ACC112 (cell line): Measurements from ENCODE around the gene TNS1.
A peak's percentile ranks its signal among the peaks of the same experiment; 100 is the strongest.

Experiments
- H2AFZ ChIP-seq: fragments of 200-600 bp; sonication (generic); one replicate; pipeline ENCODE4 v1.6.0; 2017; ENCODE audit warnings: antibody characterized with exemption, low read length; ENCODE audit not compliant: unreplicated experiment
- H3K27ac ChIP-seq: fragments of 200-600 bp; sonication (generic); 2 replicates; pipeline ENCODE4 v1.5.1; 2014; ENCODE audit warnings: low read depth, mild to moderate bottlenecking, antibody characterized with exemption, low read length, moderate library complexity
- H3K27me3 ChIP-seq: fragments of 200-600 bp; sonication (generic); 2 replicates; pipeline ENCODE4 v1.6.1; 2014; ENCODE audit warnings: mild to moderate bottlenecking, antibody characterized with exemption, low read length, moderate library complexity, mixed read lengths; ENCODE audit not compliant: insufficient read depth
- H3K36me3 ChIP-seq: fragments of 200-600 bp; sonication (generic); 2 replicates; pipeline ENCODE4 v1.6.1; 2016; ENCODE audit warnings: mild to moderate bottlenecking, antibody characterized with exemption, low read length, moderate library complexity, mixed read lengths; ENCODE audit not compliant: insufficient read depth
- H3K4me1 ChIP-seq: fragments of 200-600 bp; sonication (generic); one replicate; pipeline ENCODE4 v1.6.1; 2016; ENCODE audit warnings: low read length, mixed read lengths; ENCODE audit not compliant: insufficient read depth, unreplicated experiment, control insufficient read depth
- H3K4me3 ChIP-seq: fragments of 200-600 bp; sonication (generic); 2 replicates; pipeline ENCODE4 v1.5.1; 2014; ENCODE audit warnings: mild to moderate bottlenecking, low read depth, low read length
- H3K79me2 ChIP-seq: fragments of 200-600 bp; sonication (generic); one replicate; pipeline ENCODE4 v1.6.0; 2016; ENCODE audit warnings: low read length; ENCODE audit not compliant: control insufficient read depth, unreplicated experiment, insufficient read depth

TNS1 gene

GRCh38 chr2:217941339-217941738 lies 61.5 kb downstream of the TNS1 start:
- Histone ChIP-seq H3K4me3 (peak overlapping the region; percentile 84), H3K79me2 (peaks cover 73% of the 10 kb centered on the region), H3K27ac (no peak overlapping the region), H3K27me3 (no peaks in the 10 kb centered on the region), H2AFZ (no peak overlapping the region), H3K36me3 (no peaks in the 10 kb centered on the region), H3K4me1 (peaks cover 61% of the 10 kb centered on the region)

DNA sequence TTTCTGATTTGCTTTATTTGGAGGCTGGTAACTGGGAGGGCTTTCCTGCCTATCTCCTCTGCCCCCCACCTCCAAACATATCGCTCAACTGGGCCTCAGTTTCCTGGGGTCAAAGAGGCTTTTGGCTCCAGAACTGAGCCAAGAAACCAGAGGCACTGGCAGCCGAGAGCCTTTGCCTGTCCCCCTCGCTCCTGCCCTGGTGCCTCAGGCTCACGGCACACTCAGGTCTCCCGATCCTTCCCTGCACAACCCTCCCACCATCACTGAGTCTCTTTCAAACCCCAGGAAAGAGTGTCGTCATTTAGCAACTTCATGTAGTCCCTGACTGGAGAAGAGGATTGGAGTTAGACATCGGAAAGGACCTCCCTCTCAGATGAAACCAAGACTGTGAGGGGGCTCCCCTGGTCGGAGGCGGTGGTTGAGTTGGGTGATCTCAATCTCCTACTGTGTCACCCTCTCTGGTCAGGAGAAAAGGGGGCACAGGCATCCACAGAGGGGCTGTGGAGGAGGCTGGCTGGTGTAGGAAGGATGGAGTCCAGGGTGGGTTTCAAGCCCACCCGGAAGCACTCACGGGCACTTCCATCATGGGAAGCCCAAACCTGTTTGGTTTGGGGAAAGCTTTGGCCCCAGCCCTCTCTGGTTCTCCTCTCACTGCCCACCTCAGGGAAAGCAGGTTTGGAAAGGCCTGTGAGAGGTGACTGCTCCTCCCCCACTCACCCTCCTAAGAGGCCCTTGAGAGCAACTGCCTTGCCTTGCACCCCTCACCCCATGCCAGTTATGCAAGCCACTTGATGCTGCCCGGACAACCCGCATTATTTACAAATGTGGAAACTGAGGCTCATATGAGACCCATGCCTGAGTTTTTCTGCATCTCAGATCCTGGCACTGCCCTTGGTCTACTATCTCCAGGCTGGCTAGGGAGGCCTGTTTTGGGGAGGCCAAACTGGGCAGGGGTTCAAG lies 62.3 kb downstream of the TNS1 start:
- Histone ChIP-seq H2AFZ (no peak overlapping the region), H3K27me3 (no peaks in the 10 kb centered on the region), H3K4me3 (peak overlapping the region; percentile 84; the same call in 1 of the 2 replicates), H3K79me2 (peaks cover 78% of the 10 kb centered on the region), H3K27ac (no peak overlapping the region), H3K36me3 (no peaks in the 10 kb centered on the region), H3K4me1 (peaks cover 69% of the 10 kb centered on the region)

GRCh38 chr2:217939629-217940245 lies 63.1 kb downstream of the TNS1 start:
- Histone ChIP-seq H3K36me3 (no peaks in the 10 kb centered on the region), H2AFZ (no peak overlapping the region), H3K27me3 (no peaks in the 10 kb centered on the region), H3K27ac (no peak overlapping the region), H3K79me2 (peaks cover 78% of the 10 kb centered on the region), H3K4me1 (peaks cover 77% of the 10 kb centered on the region), H3K4me3 (no peak overlapping the region)

DNA sequence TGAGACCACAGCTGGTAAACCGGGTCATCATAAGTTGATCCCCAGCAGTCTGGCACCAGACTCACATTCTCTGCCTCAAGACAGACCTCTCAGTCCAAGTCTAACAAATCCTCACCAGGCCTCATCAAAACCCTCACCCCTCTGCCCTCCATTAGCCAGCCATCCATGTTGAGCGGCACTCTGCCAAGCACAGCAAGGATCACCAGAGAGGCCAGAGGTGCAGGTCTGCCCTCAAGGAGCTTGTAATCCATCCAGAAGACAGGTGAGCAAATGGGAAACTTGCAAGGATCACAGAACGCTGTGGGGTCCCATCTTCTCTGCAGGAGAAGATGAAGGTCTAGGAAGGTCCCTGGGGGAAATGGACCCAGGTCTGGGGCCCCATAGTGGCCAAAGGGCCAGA lies 63.6 kb downstream of the TNS1 start:
- peaks cover 78% of the 10 kb centered on the region for H3K79me2 ChIP-seq
- H3K4me1 ChIP-seq = peaks cover 79% of the 10 kb centered on the region
- no peaks in the 10 kb centered on the region for H3K36me3 ChIP-seq

GRCh38 chr2:217938036-217938435 lies 64.8 kb downstream of the TNS1 start:
- no peaks in the 10 kb centered on the region for H3K36me3 ChIP-seq
- H2AFZ ChIP-seq = no peak overlapping the region
- H3K27me3 ChIP-seq = no peaks in the 10 kb centered on the region
- H3K4me3 ChIP-seq = no peak overlapping the region
- H3K4me1 ChIP-seq = peaks cover 80% of the 10 kb centered on the region
- peak overlapping the region; percentile 84 for H3K27ac ChIP-seq
- H3K79me2 ChIP-seq = peaks cover 80% of the 10 kb centered on the region

More for the DNA sequence above, 63.6 kb downstream of the TNS1 start:
- Histone ChIP-seq H3K27me3 (no peaks in the 10 kb centered on the region), H3K4me3 (no peak overlapping the region), H3K27ac (no peak overlapping the region), H2AFZ (no peak overlapping the region)

GRCh38 chr2:217937446-217937845 lies 65.3 kb downstream of the TNS1 start:
- Histone ChIP-seq H3K27me3 (no peaks in the 10 kb centered on the region), H2AFZ (no peak overlapping the region), H3K27ac (peak overlapping the region; percentile 84), H3K4me1 (peaks cover 80% of the 10 kb centered on the region), H3K36me3 (no peaks in the 10 kb centered on the region), H3K4me3 (no peak overlapping the region), H3K79me2 (peaks cover 79% of the 10 kb centered on the region)

GRCh38 chr2:217936952-217937351 lies 65.8 kb downstream of the TNS1 start:
- peaks cover 79% of the 10 kb centered on the region for H3K79me2 ChIP-seq
- peak overlapping the region; percentile 84 for H3K27ac ChIP-seq
- peaks cover 75% of the 10 kb centered on the region for H3K4me1 ChIP-seq
- H3K27me3 ChIP-seq = no peaks in the 10 kb centered on the region
- H2AFZ ChIP-seq = no peak overlapping the region
- no peak overlapping the region for H3K4me3 ChIP-seq
- no peaks in the 10 kb centered on the region for H3K36me3 ChIP-seq

- no peak overlapping the region for H2AFZ ChIP-seq
- H3K4me1 ChIP-seq = peaks cover 68% of the 10 kb centered on the region
- H3K27me3 ChIP-seq = no peaks in the 10 kb centered on the region
- H3K79me2 ChIP-seq = peaks cover 79% of the 10 kb centered on the region
- H3K27ac ChIP-seq = peak overlapping the region; percentile 84
- no peaks in the 10 kb centered on the region for H3K36me3 ChIP-seq
- H3K4me3 ChIP-seq = no peak overlapping the region
Measured at GRCh38 chr2:217935901-217936684, 66.7 kb downstream of the TNS1 start.

GRCh38 chr2:217935235-217935879 lies 67.4 kb downstream of the TNS1 start:
- H2AFZ ChIP-seq = no peak overlapping the region
- peak overlapping the region; percentile 12 for H3K4me3 ChIP-seq
- H3K36me3 ChIP-seq = no peaks in the 10 kb centered on the region

More at GRCh38 chr2:217935235-217935879, 67.4 kb downstream of the TNS1 start:
- Histone ChIP-seq H3K27me3 (no peaks in the 10 kb centered on the region), H3K27ac (peak overlapping the region; percentile 84), H3K79me2 (peaks cover 79% of the 10 kb centered on the region), H3K4me1 (peaks cover 69% of the 10 kb centered on the region)
